ENCODE measurements around the gene COL6A3. TPM values are rescaled to one million over a fixed set of nuclear protein-coding genes. Genes with fewer than 3 reads are reported as not detected.

The COL6A3 gene
- total RNA-seq, 4 donors from 2014 or later, result 68.1 to 261 (median 75.6) TPM

DNA sequence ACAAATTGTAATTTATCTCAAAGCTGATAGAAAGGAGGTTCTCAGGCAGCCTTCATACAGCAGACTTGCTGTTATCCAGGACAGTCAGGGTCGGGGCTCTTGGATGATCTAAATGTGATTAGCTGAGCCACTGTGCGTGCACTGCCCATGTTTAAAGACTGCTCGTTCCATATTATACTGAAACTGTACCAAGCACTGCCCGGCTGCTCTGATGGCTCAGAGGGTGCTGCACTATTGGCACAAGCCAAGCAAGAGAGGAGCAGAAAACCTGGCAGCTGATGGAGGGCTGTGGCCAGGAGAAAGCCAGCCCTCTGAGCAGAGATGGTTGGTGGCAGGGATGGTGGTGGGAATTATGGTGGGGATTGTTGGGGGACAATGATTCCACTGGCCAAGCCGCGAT is 63.4 kb downstream of the COL6A3 start:
- Histone ChIP-seq H3K27ac (peak overlapping the region in 2 of 4 donors; percentile 9 to 36), H3K36me3 (no peaks in the 10 kb centered on the region), H3K4me1 (no peaks in the 10 kb centered on the region), H3K27me3 (no peaks in the 10 kb centered on the region), H3K4me3 (no peak overlapping the region), H3K9me3 (no peaks in the 10 kb centered on the region)
- in situ Hi-C loops (cut with MboI; ENCODE audit: low pct_ligation_motif_present in 1 of 4, low pct_unique_long_range_greater_than_20kb in 1 of 4, low sequenced_read_pairs in 3 of 4), result no loop called here
- WGBS, 2 donors (ENCODE audit: low coverage in 1 of 2), result 47 to 69% methylated on average over 2 to 6 of the region's 6 CpGs
- no peak for DNase-seq
- intact Hi-C loops (cut with DNase I; ENCODE audit: low total_unique reads), result no loop called here
- no peak for TF ChIP-seq POLR2A (IDR thresholded peaks at IDR 0.05)
- no peak for TF ChIP-seq EP300 (IDR thresholded peaks at IDR 0.05; ENCODE audit: low read depth)
- TF ChIP-seq, protein P1, sequence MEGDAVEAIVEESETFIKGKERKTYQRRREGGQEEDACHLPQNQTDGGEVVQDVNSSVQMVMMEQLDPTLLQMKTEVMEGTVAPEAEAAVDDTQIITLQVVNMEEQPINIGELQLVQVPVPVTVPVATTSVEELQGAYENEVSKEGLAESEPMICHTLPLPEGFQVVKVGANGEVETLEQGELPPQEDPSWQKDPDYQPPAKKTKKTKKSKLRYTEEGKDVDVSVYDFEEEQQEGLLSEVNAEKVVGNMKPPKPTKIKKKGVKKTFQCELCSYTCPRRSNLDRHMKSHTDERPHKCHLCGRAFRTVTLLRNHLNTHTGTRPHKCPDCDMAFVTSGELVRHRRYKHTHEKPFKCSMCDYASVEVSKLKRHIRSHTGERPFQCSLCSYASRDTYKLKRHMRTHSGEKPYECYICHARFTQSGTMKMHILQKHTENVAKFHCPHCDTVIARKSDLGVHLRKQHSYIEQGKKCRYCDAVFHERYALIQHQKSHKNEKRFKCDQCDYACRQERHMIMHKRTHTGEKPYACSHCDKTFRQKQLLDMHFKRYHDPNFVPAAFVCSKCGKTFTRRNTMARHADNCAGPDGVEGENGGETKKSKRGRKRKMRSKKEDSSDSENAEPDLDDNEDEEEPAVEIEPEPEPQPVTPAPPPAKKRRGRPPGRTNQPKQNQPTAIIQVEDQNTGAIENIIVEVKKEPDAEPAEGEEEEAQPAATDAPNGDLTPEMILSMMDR (IDR thresholded peaks at IDR 0.05), result no peak
- no peak for TF ChIP-seq POLR2AphosphoS5 (IDR thresholded peaks at IDR 0.05)

DNA sequence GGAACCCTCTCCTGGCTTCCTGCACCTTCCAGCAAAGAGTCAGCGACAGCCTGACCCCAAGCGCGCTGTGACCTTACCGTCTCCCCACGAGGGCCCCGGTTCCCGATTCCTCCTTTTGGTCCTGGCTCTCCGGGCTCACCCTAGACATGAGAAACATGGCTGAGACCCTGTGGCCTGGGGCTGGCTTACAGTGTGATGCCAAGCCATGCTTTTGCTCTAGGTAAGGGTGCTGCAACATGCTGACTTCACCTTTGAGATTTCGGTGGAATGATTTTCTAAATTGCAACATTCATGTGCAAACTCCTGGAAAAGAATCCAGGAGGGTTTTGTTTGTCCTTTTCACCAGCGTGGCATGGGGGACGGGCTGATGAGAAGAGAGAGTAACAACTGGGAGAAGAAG is 63.9 kb downstream of the COL6A3 start:
- 87 to 92% methylated on average over 7 to 11 of the region's 11 CpGs for WGBS, 2 donors (ENCODE audit: low coverage in 1 of 2)
- intact Hi-C loops (cut with DNase I; ENCODE audit: low total_unique reads) (no loop called here), in situ Hi-C loops (cut with MboI; ENCODE audit: low pct_ligation_motif_present in 1 of 4, low pct_unique_long_range_greater_than_20kb in 1 of 4, low sequenced_read_pairs in 3 of 4) (no loop called here)
- Histone ChIP-seq H3K36me3 (no peaks in the 10 kb centered on the region), H3K9me3 (no peaks in the 10 kb centered on the region), H3K27me3 (no peaks in the 10 kb centered on the region), H3K27ac (no peak overlapping the region), H3K4me3 (no peak overlapping the region), H3K4me1 (no peaks in the 10 kb centered on the region)
- DNase-seq, result no peak
- TF ChIP-seq POLR2AphosphoS5 (IDR thresholded peaks at IDR 0.05) (no peak), EP300 (IDR thresholded peaks at IDR 0.05; ENCODE audit: low read depth) (no peak), POLR2A (IDR thresholded peaks at IDR 0.05) (no peak)
- TF ChIP-seq, protein P1 (IDR thresholded peaks at IDR 0.05), result no peak

DNA sequence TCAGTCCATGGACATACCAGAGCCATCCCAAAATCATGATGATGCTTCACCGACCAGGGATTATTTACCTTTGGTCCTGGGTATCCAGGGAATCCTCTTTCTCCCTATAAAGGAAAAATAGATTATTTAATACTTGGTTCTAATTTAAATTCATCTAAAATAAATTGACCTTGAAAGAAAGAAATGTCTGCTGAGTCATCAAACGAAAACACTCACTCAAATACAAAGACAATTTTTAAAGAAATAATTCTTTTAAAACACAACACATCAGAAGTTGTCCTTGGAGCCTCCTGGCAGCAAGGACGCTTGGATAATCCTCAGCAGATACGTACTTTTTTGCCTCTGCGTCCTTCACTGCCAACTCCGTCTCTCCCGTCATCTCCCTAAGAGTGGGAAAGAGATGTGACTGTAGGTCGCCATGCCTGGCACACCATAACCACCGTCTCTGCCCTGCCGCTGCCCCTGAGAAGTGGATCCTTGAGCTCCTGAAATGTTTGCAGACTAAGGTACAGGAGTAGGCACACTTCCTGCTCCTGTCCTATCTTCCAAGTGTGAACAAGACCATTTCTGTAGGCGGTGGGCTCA is 65.6 kb downstream of the COL6A3 start:
- no peak for DNase-seq
- Histone ChIP-seq H3K27me3 (no peaks in the 10 kb centered on the region), H3K27ac (peak overlapping the region in 1 of 4 donors; percentile 21), H3K4me3 (no peak overlapping the region), H3K36me3 (no peaks in the 10 kb centered on the region), H3K4me1 (no peaks in the 10 kb centered on the region), H3K9me3 (no peaks in the 10 kb centered on the region)
- 89% methylated on average over 8 to 11 of the region's 11 CpGs for WGBS, 2 donors (ENCODE audit: low coverage in 1 of 2)
- in situ Hi-C loops (cut with MboI; ENCODE audit: low pct_ligation_motif_present in 1 of 4, low pct_unique_long_range_greater_than_20kb in 1 of 4, low sequenced_read_pairs in 3 of 4) (no loop called here), intact Hi-C loops (cut with DNase I; ENCODE audit: low total_unique reads) (no loop called here)
- TF ChIP-seq POLR2A (IDR thresholded peaks at IDR 0.05) (no peak), EP300 (IDR thresholded peaks at IDR 0.05; ENCODE audit: low read depth) (no peak), POLR2AphosphoS5 (IDR thresholded peaks at IDR 0.05) (no peak)
- TF ChIP-seq, protein P1 (IDR thresholded peaks at IDR 0.05), result no peak

DNA sequence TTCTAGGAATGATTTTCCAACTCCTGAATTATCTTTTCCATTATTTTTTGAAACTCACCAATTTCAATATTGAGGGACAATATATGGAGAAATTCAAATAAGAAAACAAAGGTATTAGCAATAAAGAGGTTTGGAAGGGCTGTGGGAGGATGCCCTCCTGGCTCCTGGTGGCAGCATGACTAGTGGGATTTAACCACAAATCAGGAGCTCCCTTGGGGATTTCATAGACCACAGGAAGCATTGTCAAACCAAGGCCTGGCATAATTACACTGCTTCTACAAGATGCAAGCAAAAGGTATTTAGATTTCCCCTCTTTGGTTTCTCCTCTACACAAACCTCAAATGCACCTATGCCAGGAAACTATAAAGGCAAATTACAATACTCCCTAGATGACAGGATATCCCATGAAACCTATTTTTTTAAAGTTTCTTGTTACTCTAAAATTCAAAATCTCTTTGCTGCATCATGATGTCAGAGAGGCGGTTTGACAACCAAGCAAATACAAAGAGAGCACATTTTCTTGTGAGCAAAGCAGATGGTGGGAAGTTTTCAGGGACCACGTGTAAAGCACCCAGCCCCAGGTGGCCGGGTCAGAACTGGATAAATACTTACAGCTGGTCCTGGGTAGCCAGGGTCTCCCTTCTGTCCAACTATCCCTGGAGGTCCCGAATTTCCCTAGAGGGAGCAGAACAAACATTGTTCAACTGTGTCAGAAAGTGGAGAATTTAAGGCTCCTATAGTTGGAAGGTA is 67.9 kb downstream of the COL6A3 start:
- in situ Hi-C loops (cut with MboI; ENCODE audit: low pct_ligation_motif_present in 1 of 4, low pct_unique_long_range_greater_than_20kb in 1 of 4, low sequenced_read_pairs in 3 of 4) (no loop called here), intact Hi-C loops (cut with DNase I; ENCODE audit: low total_unique reads) (no loop called here)
- no peaks in the 10 kb centered on the region for H3K36me3 ChIP-seq
- TF ChIP-seq EP300 (IDR thresholded peaks at IDR 0.05; ENCODE audit: low read depth) (no peak), POLR2AphosphoS5 (IDR thresholded peaks at IDR 0.05) (no peak), POLR2A (IDR thresholded peaks at IDR 0.05) (no peak)
- TF ChIP-seq, protein P1 (IDR thresholded peaks at IDR 0.05), result no peak
- no peak overlapping the region for H3K4me3 ChIP-seq
- no peaks in the 10 kb centered on the region for H3K27me3 ChIP-seq
- H3K27ac ChIP-seq, result peak overlapping the region in 1 of 4 donors; percentile 30
- H3K4me1 ChIP-seq, result peaks cover 0 to 5% (median 0%) of the 10 kb centered on the region in 4 donors
- no peaks in the 10 kb centered on the region for H3K9me3 ChIP-seq
- 80 to 100% methylated on average over 1 to 4 of the region's 4 CpGs for WGBS, 2 donors (ENCODE audit: low coverage in 1 of 2)
- DNase-seq, result no peak
